ENCODE measurements around the gene DGKI. TPM values are rescaled to one million over a fixed set of nuclear protein-coding genes. Genes with fewer than 3 reads are reported as not detected.
A peak's percentile ranks its signal among the peaks of the same experiment; 100 is the strongest.

Gene DGKI
- total and polyA plus RNA-seq, 2 of the 4 experiments (the other 2 are of a cell fraction), result 3.9 to 15.8 TPM

- H4K8ac ChIP-seq (ENCODE audit: low read depth in 2 of 2, low read length in 2 of 2), result peak overlapping the region in 1 of 2 experiments; percentile 71; a peak in 2 of 4 replicates
- ChIA-PET CTCF (interaction anchor here (0.6 to 1.3 kb wide), 3 partner anchors 11 to 113 kb away, joined by 3 to 4 read pairs (median 3); no protein-coding TSS in a partner anchor), POLR2A (ENCODE audit: unreplicated experiment) (no interaction called here)
- peak overlapping the region; percentile 40; the same call in 1 of the 2 replicates for H3K4me2 ChIP-seq (ENCODE audit: low read depth, low read length)
- no peaks in the 10 kb centered on the region for H4K20me1 ChIP-seq (ENCODE audit: insufficient read depth, low read length)
- no peaks in the 10 kb centered on the region for H3K27me3 ChIP-seq (ENCODE audit: control insufficient read depth, insufficient read depth, low read length)
- H3K9ac ChIP-seq (ENCODE audit: low read depth, low read length), result no peak overlapping the region
- H2BK120ac ChIP-seq (ENCODE audit: low read depth, low read length), result peak overlapping the region; percentile 92
- DNase-seq, result peak; percentile 88
- no peak overlapping the region for H2AK9ac ChIP-seq (replicated peaks; ENCODE audit: low read depth, low read length, poor library complexity)
- H2BK20ac ChIP-seq (ENCODE audit: low read depth, low read length), result peak overlapping the region; percentile 60
- BruUV-seq (replicated peaks), result no TSS peak
- peak overlapping the region; percentile 53; the same call in 1 of the 2 replicates for H3K18ac ChIP-seq (ENCODE audit: low read depth, low read length)
- 0 out of 2 replicates have a peak overlapping the region, but pooled peaks have one; percentile 6 for H3K23ac ChIP-seq (ENCODE audit: low read depth, low read length)
- H4K91ac ChIP-seq (ENCODE audit: insufficient read depth, low read depth, low read length), result peak overlapping the region; percentile 68; the same call in 1 of the 2 replicates
- TF ChIP-seq FOS (IDR thresholded peaks at IDR 0.05; ENCODE audit: low read depth, low read length) (0 out of 2 replicates have a peak, but pooled peaks have one; percentile 23), CTCF (conservative IDR thresholded peaks at IDR 0.05; ENCODE audit: low read depth, low read length) (no peak), BHLHE40 (IDR thresholded peaks at IDR 0.05; ENCODE audit: low read depth, low read length) (peak; percentile 18; the same call in 1 of the 2 replicates)
- TF ChIP-seq, protein P1, sequence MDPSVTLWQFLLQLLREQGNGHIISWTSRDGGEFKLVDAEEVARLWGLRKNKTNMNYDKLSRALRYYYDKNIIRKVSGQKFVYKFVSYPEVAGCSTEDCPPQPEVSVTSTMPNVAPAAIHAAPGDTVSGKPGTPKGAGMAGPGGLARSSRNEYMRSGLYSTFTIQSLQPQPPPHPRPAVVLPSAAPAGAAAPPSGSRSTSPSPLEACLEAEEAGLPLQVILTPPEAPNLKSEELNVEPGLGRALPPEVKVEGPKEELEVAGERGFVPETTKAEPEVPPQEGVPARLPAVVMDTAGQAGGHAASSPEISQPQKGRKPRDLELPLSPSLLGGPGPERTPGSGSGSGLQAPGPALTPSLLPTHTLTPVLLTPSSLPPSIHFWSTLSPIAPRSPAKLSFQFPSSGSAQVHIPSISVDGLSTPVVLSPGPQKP (IDR thresholded peaks at IDR 0.05; ENCODE audit: borderline replicate concordance, low read depth, low read length), result no peak
- peak overlapping the region; percentile 93 for H2BK5ac ChIP-seq (ENCODE audit: low read depth, low read length, poor library complexity, severe bottlenecking)
- no peak overlapping the region; the same call in 1 of the 2 replicates for H3K27ac ChIP-seq (ENCODE audit: insufficient read depth, low read length)
- H3K79me1 ChIP-seq (ENCODE audit: low read depth in 1 of 2, low read length in 2 of 2), result peaks cover 0 to 4% of the 10 kb centered on the region in 2 experiments; a peak in 1 of 4 replicates
- H2BK15ac ChIP-seq (ENCODE audit: low read depth, low read length), result peak overlapping the region; percentile 6; the same call in 1 of the 3 replicates
- H4K5ac ChIP-seq (ENCODE audit: low read depth, low read length), result peak overlapping the region; percentile 24; the same call in 1 of the 2 replicates
- no peak overlapping the region for H2AFZ ChIP-seq (replicated peaks; ENCODE audit: low read length, poor library complexity)
- peak; percentile 61 for ATAC-seq (ENCODE audit: low read depth)
- H2AK5ac ChIP-seq (ENCODE audit: low read depth, low read length), result no peak overlapping the region
- H3K4me3 ChIP-seq (ENCODE audit: insufficient read depth, low read depth, low read length), result no peak overlapping the region
- in situ Hi-C loops (cut with MboI; ENCODE audit: low sequenced_read_pairs) (no loop called here), intact Hi-C loops (cut with micrococcal nuclease) (no loop called here), dilution Hi-C loops (cut with HindIII; ENCODE audit: low sequenced_read_pairs, unreplicated experiment) (no loop called here)
- H3K36me3 ChIP-seq (ENCODE audit: control insufficient read depth, insufficient read depth, low read length), result no peaks in the 10 kb centered on the region
- peak overlapping the region; percentile 47 for H3K56ac ChIP-seq (ENCODE audit: extremely low read depth, insufficient read depth, low read length)
- peak overlapping the region; percentile 18; the same call in 1 of the 2 replicates for H3K4ac ChIP-seq (ENCODE audit: low read depth, low read length)
- 0 out of 2 replicates have a peak overlapping the region, but pooled peaks have one; percentile 13 for H3K14ac ChIP-seq (replicated peaks; ENCODE audit: low read depth, low read length)
- H3K9me1 ChIP-seq (ENCODE audit: insufficient read depth, low read length), result peaks cover 8% of the 10 kb centered on the region; the same call in 1 of the 2 replicates
- peaks cover 31% of the 10 kb centered on the region for H3K4me1 ChIP-seq (ENCODE audit: control insufficient read depth, insufficient read depth, low read length)
- H3K9me3 ChIP-seq (ENCODE audit: control insufficient read depth, insufficient read depth, low read length), result no peaks in the 10 kb centered on the region
Observed at GRCh38 chr7:137682596-137682995, 164.2 kb downstream of the DGKI start.
